NOMO-1 treated with dmso at 0.1 percent for 144 hours (cell line): ENCODE measurements around the gene PARVG.

Experiments
- DNase-seq: peaks from one replicate; lab custom pipeline; 2025; ENCODE audit not compliant: unreplicated experiment; lab: John Stamatoyannopoulos, UW

PARVG gene

DNA sequence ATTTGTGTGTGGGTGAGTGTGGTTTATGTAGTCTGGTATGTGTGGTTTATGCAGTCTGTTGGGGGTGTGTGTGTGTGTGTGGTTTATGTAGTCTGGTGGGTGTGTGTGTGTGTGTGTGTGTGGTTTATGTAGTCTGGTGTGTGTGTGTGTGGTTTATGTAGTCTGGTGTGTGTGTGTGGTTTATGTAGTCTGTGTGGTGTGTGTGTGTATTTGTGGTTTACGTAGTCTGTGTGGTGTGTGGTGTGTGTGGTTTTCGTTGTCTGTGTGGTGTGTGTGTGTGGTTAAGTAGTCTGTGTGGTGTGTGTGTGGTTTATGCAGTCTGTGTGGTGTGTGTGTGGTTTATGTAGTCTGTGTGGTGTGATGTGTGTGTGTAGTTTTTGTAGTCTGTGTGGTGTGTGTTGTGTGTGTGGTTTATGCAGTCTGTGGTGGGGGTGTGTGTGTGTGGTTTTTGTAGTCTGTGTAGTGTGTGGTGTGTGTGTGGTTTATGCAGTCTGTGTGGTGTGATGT, 26.2 kb upstream of the PARVG start:
- no peak for DNase-seq

GRCh38 chr22:44155115-44155514, 25.6 kb upstream of the PARVG start:
- no peak for DNase-seq

GRCh38 chr22:44157916-44158618, 22.7 kb upstream of the PARVG start:
- no peak for DNase-seq

GRCh38 chr22:44158816-44159215, 21.9 kb upstream of the PARVG start:
- no peak for DNase-seq

DNA sequence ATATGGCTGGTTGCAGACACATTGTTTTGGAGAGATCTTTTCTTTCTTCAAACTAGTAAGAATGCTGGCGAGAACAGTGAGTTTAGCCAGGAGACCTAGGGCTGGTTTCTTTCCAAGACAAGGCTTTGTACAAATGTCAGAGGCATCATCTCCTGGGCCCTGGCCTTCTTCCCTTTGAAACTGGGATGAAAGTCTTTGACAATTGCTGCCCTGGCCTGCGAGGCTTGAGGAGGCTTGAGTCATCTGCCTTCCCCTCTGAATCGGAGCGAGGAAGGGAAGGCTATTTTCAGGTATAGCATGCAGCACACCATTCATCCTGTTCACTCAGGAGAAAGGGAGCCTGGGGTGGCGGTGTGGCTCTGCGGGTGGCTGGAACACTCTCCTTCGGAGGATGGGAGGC, 21.5 kb upstream of the PARVG start:
- no peak for DNase-seq

GRCh38 chr22:44159811-44160210, 20.9 kb upstream of the PARVG start:
- no peak for DNase-seq

GRCh38 chr22:44160421-44160820, 20.3 kb upstream of the PARVG start:
- DNase-seq: no peak

GRCh38 chr22:44161673-44162072, 19.1 kb upstream of the PARVG start:
- DNase-seq: no peak

- DNase-seq: no peak
These were observed 17.8 kb upstream of the PARVG start for GRCh38 chr22:44162960-44163359.

DNA sequence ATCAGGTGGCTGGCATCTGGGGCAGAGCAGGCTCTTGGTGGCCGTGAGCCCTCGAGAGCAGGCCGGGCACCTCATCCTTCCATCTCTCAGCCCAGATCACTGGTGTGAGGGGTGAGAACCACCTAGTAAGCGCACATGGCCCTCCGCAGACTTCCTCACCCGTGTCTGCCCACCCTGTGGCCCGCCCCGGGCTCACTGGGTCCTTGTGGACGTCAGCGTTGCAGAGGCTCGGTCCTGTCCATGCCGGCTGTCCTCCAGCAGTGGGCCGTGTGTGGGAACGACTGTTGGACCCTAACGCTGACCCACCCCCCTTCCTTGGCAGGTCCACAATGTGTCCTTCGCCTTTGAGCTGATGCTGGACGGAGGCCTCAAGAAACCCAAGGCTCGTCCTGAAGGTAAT, 17.2 kb upstream of the PARVG start:
- no peak for DNase-seq

DNA sequence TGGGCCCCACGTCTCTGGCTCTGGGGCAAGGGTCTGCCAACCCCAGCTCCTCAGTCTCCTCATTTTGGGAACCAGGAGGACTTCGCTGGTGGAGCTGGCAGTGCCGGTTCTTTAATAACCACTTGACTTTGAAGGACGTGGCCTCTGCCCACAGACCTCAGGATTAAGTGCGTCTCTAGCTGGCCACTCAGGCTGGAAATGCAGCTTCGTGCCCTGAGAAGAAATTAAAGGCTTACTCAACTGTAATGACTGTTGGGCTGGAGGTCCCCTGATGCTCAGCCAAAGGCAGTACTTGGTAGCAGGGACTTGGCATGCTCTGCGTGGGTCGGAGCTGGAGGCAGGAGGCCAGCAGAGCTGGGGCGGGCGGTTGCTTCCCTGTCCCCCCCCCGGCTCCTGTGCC, 16.7 kb upstream of the PARVG start:
- DNase-seq: no peak

- no peak for DNase-seq
These were observed 15.3 kb upstream of the PARVG start for GRCh38 chr22:44165286-44165874.

DNA sequence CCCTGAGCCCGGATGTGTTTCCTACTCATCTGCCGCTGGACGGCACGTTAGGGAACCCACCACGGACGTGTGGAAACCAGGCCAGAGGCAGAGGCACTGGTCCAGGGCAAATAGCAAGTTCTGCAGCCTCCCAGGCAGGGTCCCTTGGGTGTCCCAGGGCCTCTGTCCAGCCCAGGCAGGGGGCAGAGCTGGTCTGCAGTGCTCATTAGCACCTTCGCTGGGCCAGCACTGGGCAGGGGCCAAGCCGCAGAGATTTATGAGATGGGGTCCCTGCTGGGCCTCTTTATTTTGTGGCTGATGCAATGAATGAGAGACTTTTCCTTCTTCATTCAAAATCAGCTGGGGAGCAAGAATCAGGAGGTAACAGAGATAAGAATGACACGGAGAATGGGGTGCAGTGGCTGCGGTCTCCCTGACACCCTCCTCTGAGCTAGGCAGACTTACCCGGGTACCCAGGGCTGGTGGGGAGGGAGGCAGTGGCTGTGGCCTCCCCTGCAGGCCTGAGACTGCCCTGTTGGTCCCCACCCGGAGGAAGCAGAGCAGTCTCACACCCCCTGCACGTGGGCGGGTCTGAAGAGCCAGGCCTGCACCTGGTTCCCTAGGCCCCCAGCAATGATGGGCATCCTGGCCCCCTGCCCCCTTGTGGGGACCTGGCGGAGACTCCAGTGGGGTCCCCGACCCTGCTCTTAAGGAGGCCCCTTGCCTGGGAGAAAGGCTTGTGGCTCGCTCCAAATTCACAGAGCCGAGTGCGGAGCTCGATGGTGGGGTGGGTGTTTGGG, 14.0 kb upstream of the PARVG start:
- no peak for DNase-seq

GRCh38 chr22:44167501-44167900, 13.2 kb upstream of the PARVG start:
- DNase-seq: no peak

DNA sequence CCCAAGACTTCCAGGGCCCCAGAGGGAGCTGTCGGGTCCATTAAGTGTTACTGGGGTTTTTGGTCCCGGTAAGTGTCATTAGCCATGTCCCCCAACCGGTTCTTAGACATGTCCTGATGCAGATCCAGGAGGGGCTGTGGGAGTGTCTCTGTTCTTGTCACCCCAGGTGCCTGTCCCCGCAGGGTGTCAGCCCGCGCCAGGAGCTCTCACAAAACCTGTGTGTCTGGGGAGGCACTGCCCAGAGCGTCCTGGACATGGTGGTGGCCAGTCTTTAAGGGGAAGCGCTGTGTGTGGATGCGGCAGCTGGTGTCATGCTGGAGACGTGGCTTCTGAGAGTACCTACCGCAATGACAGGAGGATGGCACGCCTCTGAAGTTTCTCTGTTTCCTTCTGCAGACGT, 12.5 kb upstream of the PARVG start:
- DNase-seq: no peak

DNA sequence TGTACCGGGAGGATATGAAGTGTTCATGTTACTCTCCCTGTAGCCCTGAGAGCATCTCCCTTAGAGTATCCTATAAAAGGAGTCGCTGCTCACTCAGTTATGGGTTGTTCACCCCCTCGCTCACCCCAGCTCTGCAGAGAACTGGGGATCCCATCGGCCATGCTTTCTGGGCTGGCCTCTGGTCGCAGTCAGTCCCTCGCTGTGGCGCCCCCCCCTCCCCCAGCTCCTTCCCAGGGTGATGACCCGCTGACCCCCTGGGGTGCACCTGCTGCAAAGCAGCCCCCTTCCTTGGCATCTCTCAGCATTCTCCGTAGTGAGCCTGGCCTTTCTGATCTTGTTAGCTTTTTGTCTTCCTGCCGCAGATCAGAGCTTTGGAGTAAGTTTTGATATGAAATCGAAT, 10.3 kb upstream of the PARVG start:
- no peak for DNase-seq

DNA sequence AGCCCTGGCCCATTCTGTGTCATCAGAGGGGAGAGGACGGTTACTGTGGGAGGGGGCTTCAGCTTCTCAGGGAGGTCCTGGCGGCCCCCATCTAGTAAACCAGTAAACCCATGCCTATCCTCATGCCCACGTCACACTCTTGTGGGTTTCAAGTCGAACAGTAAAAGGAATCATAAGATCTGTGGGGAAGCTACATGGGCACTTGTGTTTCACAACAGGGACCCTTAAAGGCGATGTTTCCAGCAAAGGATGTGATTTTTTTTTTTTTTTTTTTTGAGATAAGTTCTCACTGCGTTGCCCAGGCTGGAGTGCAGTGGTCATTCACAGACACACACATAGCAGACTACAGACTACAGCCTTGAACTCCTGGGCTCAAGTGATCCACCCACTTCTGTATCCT, 9.2 kb upstream of the PARVG start:
- no peak for DNase-seq

DNA sequence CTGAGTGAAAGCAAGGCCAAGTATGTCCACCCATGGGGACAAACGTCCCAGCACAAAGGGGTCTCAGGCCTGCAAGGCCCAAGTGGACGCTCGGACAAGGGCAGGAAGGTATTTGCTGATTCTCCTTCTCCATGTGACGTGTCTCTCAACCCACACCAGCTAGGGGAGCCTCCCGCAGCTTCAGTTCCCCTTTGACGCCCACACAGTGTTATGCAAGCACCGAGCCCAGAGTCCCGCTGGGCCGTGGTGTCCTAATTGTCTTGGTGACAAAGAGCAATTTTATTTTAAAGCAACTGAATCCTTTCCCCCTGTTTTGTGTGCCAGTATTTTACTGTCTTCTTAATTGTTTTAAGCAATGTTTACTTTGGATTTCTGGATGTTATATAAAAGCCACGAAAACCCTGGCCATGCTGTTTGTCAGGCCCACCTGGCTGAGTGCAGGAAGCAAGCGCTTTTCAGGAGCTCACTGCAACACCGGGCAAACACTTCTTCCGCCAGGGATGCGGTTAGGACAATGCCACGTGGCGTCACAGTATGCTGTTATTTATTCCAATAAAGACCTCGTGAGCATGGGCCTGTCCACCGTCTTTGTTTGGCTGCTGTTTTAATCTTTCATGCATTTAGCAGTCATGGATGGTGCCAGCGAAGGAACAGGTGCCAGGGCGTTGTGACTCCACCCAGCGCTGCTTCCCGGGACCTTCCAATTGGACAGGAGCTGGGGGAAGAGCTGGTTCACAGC, 8.2 kb upstream of the PARVG start:
- DNase-seq: peak; percentile 85

DNA sequence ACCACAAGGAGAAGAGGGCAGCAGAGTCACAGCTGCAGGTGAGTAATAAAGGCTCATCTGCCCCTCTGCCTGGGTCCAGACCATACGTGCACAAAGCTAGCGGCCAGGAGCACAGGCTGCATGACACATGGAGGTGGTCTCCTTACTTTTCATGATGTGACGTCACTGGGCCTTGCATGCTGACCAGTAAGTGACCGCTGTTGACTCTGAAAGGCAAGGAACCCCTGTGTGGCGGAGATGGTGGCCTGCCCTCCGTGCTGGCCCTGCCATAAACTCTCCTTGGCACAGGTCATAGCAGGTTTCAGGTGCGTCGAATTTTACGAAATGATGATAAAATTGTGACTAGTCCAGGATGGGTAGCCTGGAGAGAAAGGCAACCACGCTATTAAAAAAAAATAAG, 7.6 kb upstream of the PARVG start:
- DNase-seq: no peak

- DNase-seq: no peak
These were observed 5.0 kb upstream of the PARVG start for GRCh38 chr22:44175676-44176075.

DNA sequence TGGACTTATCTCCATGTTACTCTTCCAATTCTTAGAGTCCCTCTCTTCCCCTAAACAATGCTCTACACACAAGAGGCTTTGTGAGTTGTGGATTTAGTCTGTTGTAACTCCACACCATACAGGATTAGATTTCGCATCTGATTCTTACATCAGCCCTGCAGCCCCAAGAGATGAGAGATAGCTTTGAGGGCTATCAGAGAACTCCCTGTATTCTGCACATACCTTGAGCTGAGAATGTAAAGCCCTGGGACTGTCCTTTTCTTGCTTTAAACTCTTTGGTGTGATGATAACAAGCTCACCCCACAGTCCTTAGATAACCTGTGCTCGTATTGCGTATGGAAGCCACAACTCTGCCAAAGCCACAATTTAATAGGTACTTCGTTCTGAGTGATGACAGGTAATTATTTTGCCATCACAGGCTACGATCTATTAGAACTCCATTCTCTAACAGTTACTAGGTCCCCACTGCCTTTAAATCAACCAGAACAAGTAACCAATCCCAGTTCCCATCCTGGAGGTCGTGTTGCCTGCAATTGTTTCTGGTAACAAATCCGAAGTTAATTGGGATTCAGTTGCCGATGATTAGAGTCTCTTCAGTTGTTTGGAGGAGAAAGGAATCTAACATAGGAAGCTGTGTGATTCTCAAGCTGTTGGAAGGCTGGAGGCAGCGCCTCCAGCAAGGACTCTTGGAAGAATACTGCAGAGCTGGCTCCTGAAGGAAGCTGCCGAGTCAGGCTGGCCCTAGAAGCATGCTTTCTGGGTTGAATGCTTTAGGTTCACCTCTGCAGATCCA, 1.3 kb upstream of the PARVG start:
- no peak for DNase-seq
